Mesothelial cell of epicardium (in vitro differentiated cells): Measurements from ENCODE around the gene JMJD1C. TPM values are rescaled to one million over a fixed set of nuclear protein-coding genes. Genes with fewer than 3 reads are reported as not detected.
"Not testable (repeated sequence)": the region's sequence is repeated elsewhere in the genome, so short reads cannot be mapped to it uniquely, and the experiment has no call there.

Source experiments
- DNase-seq, 2 experiments: peaks; one replicate each; pipeline ENCODE4 v3.0.0; 2021; ENCODE audit warnings: low spot score in 2 of 2; ENCODE audit not compliant: unreplicated experiment in 2 of 2
- H3K27ac Mint-ChIP-seq: 2 replicates; pipeline ENCODE4 v1.8.0; 2021; ENCODE audit warnings: mixed read lengths
- H3K27me3 Mint-ChIP-seq: 2 replicates; pipeline ENCODE4 v1.8.0; 2021; ENCODE audit warnings: low read depth, mixed read lengths
- H3K36me3 Mint-ChIP-seq: 2 replicates; pipeline ENCODE4 v1.8.0; 2021; ENCODE audit warnings: mixed read lengths
- H3K4me1 Mint-ChIP-seq: 2 replicates; pipeline ENCODE4 v1.8.0; 2021; ENCODE audit warnings: mixed read lengths
- H3K4me3 Mint-ChIP-seq: 2 replicates; pipeline ENCODE4 v1.8.0; 2021; ENCODE audit warnings: mild to moderate bottlenecking, moderate library complexity, mixed read lengths
- H3K9me3 Mint-ChIP-seq: 2 replicates; pipeline ENCODE4 v1.8.0; 2021; ENCODE audit warnings: mixed read lengths
- total RNA-seq: library from RNA; stranded (reverse); gene quantifications from 3 replicates; pipeline ENCODE4 v1.2.1, GENCODE V29; 2021
- TF ChIP-seq, protein P1 (sequence below): fragments of 200-600 bp; sonication (generic); IDR thresholded peaks from one replicate; pipeline ENCODE4 v1.5.0; 2021; ENCODE audit warnings: antibody characterized with exemption; ENCODE audit not compliant: unreplicated experiment

The JMJD1C gene
- total RNA-seq, 1 donor from 2014 or later: 112 TPM

DNA sequence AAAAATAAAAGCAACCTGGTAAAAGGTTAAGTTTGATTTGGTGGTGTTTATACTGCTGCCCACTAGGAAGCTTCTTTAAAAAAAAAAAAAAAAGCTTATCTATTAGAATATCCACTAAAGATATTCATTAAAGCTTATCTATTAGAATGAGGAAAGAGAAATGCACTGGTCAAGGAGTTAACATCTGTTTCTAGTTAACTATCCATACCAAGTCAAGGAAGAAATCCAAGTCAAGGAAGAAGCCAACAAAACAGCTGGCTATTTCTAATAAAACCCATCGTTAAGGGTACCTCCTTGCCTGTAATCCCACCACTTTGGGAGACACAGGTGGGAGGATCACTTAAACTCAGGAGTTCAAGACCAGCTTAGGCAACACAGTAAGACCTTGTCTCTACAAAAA is 82.6 kb downstream of the JMJD1C start:
- Mint-ChIP-seq H3K9me3 (peaks cover 20% of the 10 kb centered on the region), H3K27ac (no peak overlapping the region), H3K27me3 (no peaks in the 10 kb centered on the region), H3K36me3 (peaks cover 17% of the 10 kb centered on the region), H3K4me3 (no peak overlapping the region), H3K4me1 (peaks cover 6% of the 10 kb centered on the region)
- TF ChIP-seq, protein P1, sequence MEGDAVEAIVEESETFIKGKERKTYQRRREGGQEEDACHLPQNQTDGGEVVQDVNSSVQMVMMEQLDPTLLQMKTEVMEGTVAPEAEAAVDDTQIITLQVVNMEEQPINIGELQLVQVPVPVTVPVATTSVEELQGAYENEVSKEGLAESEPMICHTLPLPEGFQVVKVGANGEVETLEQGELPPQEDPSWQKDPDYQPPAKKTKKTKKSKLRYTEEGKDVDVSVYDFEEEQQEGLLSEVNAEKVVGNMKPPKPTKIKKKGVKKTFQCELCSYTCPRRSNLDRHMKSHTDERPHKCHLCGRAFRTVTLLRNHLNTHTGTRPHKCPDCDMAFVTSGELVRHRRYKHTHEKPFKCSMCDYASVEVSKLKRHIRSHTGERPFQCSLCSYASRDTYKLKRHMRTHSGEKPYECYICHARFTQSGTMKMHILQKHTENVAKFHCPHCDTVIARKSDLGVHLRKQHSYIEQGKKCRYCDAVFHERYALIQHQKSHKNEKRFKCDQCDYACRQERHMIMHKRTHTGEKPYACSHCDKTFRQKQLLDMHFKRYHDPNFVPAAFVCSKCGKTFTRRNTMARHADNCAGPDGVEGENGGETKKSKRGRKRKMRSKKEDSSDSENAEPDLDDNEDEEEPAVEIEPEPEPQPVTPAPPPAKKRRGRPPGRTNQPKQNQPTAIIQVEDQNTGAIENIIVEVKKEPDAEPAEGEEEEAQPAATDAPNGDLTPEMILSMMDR: no peak
- DNase-seq: no peak

DNA sequence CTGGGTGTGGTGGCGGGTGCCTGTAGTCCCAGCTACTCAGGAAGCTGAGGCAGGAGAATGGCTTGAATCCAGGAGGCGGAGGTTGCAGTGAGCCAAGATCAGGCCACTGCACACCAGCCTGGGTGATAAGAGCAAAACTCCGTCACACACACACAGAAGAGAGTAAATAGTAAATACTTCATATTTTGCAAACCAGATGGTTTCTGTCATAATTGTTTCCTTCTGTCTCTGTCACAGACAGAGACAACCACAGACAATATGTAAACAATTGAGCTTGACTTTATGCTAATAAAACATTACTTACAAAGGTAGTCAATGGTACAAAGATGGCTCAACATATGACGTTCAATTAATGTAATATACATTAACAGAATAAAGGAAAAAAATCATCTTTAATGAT is 83.7 kb downstream of the JMJD1C start:
- Mint-ChIP-seq H3K4me3 (no peak overlapping the region), H3K27me3 (no peaks in the 10 kb centered on the region), H3K27ac (no peak overlapping the region), H3K4me1 (peaks cover 6% of the 10 kb centered on the region), H3K36me3 (peaks cover 10% of the 10 kb centered on the region), H3K9me3 (peaks cover 12% of the 10 kb centered on the region)
- no peak for DNase-seq
- TF ChIP-seq, protein P1: no peak

GRCh38 chr10:63377305-63377661 is 88.5 kb downstream of the JMJD1C start:
- not testable (repeated sequence) for H3K4me1 Mint-ChIP-seq, H3K27ac Mint-ChIP-seq, DNase-seq, H3K4me3 Mint-ChIP-seq, H3K9me3 Mint-ChIP-seq, H3K27me3 Mint-ChIP-seq
- peaks cover 16% of the 10 kb centered on the region for H3K36me3 Mint-ChIP-seq

- TF ChIP-seq, protein P1: no peak
- Mint-ChIP-seq H3K9me3 (peaks cover 6% of the 10 kb centered on the region), H3K27me3 (no peaks in the 10 kb centered on the region), H3K27ac (no peak overlapping the region), H3K36me3 (peaks cover 16% of the 10 kb centered on the region), H3K4me1 (peaks cover 2% of the 10 kb centered on the region), H3K4me3 (no peak overlapping the region)
- DNase-seq: no peak
Observed at GRCh38 chr10:63376560-63377304, 89.0 kb downstream of the JMJD1C start.

- Mint-ChIP-seq H3K27ac (no peak overlapping the region), H3K36me3 (peaks cover 16% of the 10 kb centered on the region), H3K9me3 (peaks cover 4% of the 10 kb centered on the region), H3K27me3 (no peaks in the 10 kb centered on the region), H3K4me3 (no peak overlapping the region), H3K4me1 (no peaks in the 10 kb centered on the region)
- no peak for DNase-seq
- TF ChIP-seq, protein P1: no peak
Observed at GRCh38 chr10:63375859-63376258, 89.9 kb downstream of the JMJD1C start.

GRCh38 chr10:63375458-63375857 is 90.3 kb downstream of the JMJD1C start:
- Mint-ChIP-seq H3K27me3 (no peaks in the 10 kb centered on the region), H3K36me3 (peaks cover 12% of the 10 kb centered on the region), H3K4me1 (peaks cover under 1% of the 10 kb centered on the region), H3K9me3 (no peaks in the 10 kb centered on the region), H3K27ac (no peak overlapping the region), H3K4me3 (no peak overlapping the region)
- TF ChIP-seq, protein P1: no peak
- no peak for DNase-seq
